NOMO-1 treated with DMSO at 0.1 percent for 48 hours (cell line): ENCODE measurements around the gene THEM5.

Source experiments
- DNase-seq: peaks from one replicate; lab custom pipeline; 2025; ENCODE audit not compliant: unreplicated experiment; lab: John Stamatoyannopoulos, UW

The THEM5 gene

DNA sequence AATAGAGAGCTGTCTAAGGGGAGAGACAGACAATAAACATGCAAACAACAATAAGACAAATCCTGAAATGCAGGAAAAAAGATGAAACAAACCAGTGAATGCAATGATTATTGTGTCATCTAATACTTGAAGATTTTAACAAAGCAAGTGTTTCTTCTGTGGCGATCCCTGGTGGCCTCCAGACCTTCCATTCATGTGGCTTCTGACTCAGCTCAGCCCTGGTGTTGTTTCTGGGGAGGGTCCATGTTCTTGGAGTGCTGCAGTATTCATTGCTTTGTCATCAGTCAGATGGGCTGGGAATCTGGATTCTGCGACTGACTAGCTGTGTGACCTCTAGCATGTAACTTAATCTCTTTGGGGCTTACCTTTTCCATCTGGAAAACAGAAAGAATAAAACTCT lies 12.4 kb downstream of the THEM5 start:
- no peak for DNase-seq

DNA sequence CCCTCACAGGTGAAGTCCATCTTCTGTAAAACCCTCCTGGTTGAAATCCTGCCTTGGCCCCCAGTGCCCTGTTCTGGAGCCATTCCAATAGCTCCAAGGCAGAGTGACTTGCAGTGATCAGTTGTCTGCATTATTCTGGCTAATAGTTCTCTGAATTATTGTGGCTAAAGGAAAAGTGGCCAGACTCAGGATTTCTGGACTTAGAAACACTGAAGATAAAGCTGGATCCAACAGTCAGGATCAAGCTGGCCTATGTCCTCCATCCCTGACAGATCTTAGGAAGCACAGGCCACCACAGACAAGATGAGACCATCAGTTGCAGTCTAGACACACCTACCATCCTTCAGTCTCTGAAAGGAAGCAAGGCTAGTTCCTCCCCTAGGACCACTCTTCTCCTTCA lies 13.1 kb downstream of the THEM5 start:
- no peak for DNase-seq

DNA sequence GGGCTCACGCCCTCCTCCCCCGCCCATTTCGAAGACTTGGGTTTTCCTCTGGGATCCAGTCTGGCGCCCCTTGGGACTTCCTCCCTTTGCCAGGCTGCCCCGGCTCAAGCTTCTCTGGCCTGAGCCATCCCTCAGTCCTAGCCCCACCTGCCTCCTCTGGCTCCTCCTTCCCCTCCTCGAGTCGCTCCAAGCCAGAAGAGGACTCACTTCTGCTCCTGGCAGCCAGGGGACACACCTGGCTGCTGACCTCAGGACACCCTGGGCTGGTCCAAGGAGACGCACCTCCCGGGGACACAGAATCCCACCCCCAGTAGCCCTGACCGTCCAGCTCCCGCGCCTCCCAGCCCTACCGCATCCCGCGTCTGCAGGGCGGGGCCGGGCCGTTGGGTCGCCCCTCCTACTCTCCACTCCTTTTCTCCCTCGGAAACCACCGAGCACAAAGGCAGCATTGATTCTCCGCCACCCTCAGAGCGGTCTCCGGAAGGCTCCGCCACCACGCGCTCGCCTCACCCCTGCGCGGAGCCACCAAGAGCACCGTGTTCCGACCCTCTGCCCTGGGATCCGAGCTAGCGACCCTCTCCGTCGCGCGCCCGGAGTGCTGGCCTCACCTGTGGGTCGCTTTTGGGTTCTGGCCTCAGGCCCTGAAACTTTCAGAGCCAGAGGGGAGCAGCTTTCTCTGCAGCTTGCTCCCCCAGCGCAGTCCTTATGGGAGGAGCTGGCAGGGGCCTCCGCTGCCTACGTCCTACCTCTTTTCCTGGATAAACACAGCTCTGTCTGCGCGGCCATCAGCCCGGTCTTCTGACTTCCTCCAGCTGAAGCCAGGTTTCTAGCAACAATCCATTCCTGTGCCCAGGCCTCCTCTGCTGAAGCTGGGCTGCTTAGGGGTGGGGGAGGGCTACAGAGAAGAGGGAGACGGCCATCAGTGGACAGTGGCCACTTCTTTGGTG lies 13.8 kb downstream of the THEM5 start, which contains the start of gene C2CD4D:
TSS of gene C2CD4D (minus strand) at position 364 of the 947 bp plus-strand sequence. CDS start 831 bp downstream, outside the sequence.
- no peak for DNase-seq

DNA sequence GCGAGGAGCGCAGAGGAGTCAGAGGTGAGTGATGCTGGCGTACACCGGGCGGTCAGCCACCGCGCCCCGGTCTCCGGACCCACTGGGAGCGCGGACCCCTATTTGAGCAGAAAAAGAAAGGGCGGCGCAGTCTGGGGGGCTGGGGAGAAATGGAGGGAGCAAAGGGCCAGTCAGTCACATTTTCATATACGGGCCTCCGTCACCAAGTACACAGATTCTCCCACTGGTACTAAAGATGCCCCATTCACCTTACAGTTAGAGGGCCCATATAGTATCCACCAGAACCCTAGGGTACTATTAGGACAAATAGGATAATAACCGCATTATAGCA lies 14.5 kb downstream of the THEM5 start:
- no peak for DNase-seq

DNA sequence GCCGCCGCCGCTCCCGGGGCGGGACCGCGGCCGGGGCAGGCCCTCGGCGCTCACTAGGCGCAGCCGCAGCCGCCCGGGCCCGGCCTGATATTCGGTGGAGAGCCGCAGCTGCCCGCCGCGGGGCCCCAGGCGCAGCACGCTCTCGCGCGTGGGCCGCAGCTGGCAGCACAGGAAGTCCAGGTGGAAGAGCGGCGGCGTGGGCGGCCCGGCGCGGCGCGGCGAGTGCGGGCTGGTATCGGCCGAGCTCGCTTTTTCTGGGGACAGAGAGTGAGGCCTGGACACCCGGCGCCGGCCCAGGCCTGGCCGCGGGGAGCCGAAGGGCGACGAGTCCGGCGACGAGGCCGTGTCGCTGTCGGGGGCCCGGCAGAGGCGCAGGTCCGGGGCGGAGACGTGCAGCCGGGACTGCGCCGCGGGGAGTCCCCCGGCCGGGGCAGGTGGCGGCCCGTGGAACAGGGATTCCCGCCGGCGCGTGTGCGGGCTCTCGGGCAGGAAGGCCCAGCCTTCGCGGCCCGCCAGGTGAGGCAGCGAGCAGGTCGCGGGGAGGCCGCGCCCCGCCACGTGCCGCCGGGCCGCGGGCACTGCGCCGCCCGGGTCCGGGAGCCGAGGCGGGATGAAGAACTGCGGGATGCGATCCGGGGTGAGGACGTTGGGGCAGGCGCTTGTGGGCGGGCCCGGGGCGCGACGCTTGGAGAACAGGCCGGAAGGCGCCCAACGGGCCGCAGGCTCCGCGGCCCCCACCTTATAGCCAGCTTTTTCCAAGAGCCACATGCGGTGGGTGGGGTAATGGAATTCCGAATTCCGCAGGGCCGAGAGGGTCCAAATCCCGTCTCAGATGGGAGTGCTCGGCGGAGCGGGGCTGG lies 15.1 kb downstream of the THEM5 start:
- DNase-seq = no peak

DNA sequence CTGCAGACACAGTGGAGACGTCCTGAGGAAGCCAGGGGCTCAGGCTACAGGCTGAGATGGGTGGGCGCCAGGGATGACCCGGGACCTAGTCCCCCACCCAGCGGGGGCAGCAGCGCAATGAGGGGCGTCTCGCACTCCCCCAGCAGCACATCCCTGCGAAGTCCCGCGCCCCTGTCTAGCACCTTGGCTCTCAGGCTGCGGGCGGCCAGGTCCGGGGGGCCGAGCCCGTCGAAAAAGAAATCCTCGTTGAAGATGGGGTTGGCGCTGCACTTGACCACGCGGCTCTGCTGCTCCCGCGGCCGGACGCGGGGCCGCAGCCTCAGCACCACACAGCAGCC lies 15.7 kb downstream of the THEM5 start:
- no peak for DNase-seq

DNA sequence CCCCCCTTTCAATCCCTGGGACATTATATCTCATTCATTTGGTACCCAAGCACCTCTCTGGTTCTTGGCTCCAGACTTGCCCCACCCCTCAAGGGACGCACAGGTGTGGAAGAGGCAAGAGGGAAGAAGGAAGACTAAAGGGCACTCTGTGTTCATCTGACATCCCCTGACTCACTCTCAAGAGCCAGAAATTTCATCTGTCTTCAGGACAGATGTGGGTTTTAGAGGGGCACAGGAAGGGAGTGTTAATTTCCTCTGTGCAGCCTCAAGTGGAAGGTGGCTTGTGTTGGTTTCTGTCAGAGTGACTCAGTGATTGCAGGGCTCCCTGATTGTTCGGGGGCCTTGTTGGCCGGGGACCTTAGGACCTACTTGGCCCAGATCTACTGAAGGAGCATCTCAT lies 16.3 kb downstream of the THEM5 start:
- no peak for DNase-seq

DNA sequence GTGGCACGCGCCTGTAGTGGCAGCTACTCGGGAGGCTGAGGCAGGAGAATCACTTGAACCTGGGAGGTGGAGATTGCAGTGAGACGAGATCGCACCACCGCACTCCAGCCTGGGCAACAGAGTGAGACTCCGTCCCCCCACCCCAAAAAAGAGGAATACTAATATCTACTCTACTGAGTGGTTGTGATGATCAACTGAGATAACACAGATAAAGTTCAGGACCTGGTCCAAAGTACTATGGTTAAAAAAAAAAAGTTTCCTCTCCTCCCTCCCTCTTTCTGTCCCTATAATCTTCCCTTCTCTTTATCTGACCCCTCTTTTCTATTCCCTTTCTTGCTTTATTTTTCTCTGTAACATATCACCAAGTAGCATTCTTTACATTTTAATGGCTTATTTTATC lies 17.9 kb downstream of the THEM5 start:
- no peak for DNase-seq

DNA sequence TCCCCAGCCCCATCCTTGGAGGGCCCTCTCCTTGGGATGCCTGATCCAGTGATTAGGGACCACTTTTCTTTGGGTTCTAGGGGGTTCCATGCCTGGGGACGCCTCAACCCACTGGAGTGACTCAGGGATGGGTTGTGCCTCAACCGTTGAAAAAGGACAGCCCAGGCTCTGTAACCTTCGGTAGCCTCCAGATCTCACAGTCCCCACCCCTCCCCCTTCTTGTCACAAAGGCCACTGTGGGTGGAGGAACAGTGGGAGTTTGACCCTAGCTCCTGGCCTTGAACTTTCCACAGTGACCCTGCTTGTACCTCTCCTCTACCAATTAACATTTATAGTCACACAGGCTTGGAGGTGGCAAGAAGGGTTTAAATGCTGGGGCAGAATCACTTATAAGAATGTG lies 19.3 kb downstream of the THEM5 start:
- no peak for DNase-seq

DNA sequence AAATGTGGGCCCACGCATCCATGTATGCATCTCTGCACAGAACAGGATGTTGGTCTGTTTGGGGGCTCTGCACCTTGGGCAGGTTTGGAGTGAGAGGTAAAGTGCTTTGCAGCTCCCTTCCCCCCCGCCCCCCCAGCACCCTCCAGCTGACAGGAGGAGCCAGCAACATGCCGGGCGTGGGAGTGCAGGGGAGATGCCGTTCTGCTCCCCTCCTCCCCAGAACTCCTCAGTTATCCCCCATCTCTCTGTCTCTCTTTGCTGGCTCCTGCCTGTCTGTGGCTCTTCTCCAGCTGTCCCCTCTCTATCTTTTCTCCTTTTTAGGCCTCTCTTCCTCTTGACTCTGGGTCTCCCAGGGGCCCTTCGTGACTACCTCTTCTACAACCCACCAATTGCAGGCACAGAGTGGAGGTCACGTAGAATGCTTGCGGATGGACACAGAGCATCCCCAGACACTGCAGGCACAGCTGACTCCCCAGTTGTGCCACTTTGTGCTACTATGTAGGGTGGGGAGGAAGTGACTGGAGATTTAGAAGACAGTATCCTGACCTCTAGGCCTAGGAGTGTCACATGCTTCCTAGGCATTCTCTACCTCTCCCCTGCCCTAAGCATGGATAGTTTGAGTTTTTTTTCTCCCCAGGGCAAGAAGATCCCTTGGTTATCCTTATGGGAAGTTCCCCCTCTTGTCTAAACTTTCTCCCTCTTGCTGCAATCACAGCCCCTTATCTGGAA lies 20.2 kb downstream of the THEM5 start:
- DNase-seq = no peak

DNA sequence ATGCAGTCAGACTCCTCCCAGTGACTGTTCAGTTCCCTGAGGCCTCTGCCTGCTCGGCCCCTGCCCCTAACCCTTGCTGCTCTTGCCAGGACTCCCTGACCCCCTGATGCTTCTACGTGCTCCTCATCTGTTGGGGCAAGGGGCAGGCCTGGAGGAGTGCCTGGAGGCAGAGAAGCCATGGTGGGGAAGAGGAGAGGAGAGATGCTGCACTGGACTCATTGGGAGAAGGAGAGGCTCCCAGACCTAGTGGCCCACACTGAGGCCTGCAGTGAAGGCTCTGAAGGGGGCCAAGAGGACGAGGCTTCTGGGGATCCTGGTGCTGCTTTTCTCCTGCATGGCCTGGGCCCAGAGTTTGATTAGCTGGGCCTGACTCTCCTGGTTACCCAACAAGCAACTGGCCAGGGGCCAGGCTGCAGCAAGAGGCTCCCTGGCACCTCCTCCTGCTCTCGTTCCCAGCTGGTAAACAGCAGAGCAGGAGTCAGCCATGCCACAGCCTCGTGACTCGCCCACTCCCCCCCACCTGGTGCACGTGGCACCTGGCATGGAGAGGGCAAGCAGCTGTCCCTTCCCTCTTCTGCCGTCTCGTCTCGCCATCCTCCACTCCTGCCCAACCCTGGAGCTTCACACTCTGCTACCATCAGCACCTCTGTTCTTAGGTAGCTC lies 21.1 kb downstream of the THEM5 start:
- DNase-seq = no peak

DNA sequence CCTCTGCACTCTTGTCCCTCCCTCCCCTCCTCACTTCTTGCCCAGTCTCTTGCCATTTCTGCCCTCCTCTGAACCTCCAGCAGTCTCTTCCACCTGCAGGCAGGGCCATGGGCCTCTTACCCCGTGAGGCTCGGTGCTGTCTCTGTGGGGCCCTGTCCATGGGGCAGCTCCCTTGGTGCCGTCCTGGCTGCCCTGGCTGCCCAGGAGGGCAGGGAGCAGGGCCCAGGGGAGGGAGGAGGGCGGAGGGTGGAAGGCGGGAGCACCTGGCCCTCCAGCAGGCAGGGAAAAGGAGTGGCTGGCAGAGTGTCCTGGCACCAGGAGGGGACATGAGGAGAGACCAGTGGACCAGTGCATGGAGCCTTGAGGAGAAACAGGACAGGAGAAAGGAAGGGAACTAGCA lies 21.9 kb downstream of the THEM5 start, which contains the start of gene RORC:
TSS of gene RORC (minus strand) at position 198 of the 400 bp plus-strand sequence. CDS start at position 160, 38 bp downstream.
- no peak for DNase-seq

DNA sequence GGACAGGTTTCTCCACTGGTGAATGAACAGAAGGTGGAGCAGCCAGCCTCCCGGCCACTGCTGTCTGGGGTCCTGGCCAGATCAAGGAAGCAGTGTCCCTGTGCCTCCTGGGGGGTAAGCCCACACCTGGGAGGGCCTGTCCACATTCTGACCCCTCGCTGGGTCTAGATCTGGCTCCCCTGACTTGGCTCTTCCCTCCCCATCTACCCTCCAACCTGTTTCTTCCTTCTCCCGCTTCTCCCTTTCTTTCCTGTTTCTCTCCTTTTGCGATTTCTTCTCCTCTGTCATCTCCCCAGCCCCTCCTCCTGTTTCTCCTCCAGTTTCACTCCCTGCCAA lies 22.3 kb downstream of the THEM5 start:
- DNase-seq = no peak

DNA sequence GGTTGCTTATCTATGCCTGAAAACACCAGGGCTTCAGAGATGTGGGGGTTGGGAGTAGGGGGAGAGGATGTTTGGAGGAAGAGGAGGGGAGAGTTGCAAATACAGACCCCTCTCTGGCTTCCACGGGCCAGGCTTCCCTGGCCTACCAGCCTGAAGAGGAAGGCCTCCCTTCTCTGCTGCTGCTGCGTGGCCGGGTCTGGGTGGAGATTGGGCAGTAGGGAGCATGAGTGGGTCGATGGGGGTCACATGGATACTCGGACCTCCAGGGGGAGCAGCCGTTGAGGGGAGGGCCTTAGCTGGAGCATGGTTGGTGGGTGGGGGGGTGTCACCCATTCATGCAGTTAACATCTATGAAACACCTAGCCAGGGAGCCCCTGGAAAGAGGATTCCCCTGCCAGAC lies 23.5 kb downstream of the THEM5 start:
- no peak for DNase-seq

DNA sequence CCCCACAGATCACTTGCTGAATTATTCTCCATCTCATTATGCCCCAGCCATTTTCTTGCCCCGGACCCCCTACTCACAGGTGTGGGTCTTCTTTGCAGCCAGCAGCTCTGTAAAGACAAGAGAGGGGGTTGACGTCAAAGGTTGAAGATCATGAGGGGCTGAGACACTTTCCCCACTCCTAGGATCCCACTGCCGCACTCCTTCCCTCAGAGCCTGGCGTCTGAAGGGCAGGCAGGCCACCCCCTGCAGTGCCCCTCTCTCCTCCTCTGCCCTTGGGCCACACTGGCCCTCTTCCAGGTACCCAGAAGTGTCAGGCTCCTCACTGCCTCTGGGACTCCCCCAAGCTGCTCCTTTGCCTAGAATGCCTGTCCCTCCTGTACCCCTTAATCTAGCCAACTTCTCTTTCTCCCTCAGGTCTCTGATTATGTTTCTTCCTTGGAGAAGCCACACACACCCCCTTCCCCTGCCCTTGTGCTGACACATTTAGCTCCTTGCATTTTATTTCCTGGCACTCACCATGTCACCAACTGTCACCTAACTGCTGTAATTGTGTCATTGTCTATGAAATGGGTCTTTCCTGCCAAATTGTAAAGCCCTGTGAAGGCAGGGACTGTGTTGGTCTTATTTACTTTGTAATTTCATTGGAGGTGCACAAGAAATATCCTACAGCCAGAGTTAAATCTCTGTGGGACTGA lies 24.0 kb downstream of the THEM5 start:
- DNase-seq = no peak

DNA sequence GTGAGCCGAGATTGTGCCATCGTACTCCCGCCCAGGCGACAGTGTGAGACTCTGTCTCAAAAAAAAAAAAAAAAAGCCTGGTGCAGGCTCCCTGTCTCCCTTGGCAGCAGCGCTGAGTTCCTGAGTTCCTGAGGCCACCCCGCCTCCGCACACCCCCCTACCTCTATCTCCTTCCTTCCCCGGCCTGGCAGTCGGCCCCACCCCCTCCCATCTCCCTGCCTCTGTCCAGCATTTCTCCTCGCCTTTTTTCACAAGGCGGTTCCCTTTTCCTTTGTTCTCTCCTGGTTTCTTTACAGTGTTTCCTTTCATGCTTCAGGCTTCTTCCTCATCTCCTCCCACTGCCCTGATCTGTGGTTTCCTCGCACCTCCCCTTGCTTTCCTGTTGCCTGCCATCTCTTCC lies 24.6 kb downstream of the THEM5 start:
- DNase-seq = peak; percentile 15

DNA sequence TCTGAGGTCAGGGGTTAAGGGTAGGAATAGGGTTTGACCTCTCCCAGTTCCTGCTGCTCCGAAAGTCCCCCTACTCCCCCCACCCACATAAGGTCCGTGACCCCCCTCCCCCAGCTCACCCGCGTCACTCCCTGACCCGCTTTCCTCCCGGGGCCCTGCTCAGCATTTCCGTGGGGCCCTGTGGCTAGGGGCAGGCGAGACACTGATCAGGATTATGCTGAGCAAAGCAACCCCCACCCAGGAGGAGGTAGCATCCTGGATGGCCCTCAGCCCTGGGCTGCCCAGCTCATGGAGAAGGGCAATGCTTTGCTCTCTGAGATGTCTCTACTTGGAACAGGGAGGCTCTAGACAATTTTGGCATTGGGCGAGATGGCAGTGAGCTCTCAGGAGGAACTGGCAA lies 25.7 kb downstream of the THEM5 start:
- DNase-seq = no peak

DNA sequence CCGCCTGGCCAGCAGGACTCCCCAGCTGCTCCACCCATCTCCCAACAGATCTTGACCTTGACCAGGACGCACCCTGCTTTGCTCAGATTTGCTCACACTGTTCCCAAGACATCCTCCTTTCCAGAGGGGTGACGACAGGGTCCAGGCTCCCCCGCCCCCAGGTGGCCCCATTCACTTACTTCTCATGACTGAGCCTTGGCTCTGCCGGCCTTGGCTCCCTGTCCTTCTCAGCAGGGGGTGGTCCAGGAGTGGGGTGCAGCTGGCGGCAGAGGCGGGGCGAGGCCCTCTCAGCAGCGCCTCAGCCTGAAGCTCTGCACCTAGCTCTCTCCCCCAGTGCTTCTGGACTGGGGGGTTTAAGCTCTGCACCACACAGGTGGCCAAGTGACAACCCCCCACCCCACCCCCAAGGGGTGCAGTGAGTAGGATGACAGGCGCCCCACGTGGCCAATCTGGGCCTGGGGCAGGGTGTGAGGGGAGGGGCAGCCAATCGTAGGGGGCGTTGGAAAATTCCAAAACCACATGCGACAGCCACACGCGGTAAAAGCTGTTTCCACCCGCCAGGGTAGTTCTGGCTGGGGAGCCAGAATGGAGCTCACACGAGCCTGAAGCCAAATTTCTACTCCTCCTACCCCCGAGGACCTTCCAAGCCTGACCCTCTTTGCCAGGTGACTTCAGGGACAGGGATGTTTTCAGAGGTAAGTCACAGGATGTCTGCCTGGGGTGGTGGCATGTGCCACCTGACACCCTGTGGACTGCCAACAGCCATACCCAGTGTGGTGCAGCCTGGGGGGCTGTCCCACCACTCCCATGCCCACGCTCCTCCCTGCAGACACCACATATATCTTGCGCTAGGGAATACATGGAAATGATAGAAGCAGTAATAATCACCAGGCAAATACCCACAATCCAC lies 27.5 kb downstream of the THEM5 start:
- DNase-seq = no peak

DNA sequence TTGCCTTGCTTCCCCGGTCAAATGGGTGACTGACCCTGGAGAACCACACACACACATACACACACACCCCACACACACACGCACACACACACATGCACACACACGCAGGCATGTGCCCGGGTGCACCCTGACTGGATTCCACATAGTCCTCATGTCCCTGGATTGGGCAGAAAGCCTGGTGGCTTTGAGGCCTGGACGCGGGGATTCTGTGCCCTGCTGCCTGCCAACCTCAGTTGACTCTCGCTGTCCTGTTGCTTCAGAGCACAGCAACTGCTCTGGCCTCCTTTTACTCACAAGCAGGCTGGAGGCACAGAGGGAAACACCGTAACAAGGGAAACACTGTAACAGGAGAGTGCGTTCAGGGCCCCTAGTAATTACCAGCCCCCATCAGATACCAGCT lies 28.3 kb downstream of the THEM5 start:
- DNase-seq = no peak
